ENCODE measurements around the gene KEAP1.

The KEAP1 gene

GRCh38 chr19:10523135-10523636, 20.0 kb upstream of the KEAP1 start:
- Histone ChIP-seq H2AFZ (ENCODE audit: low read depth, low read length, severe bottlenecking) (no peak overlapping the region), H3K27me3 (ENCODE audit: low read length) (no peaks in the 10 kb centered on the region), H3K9me3 (ENCODE audit: insufficient read depth, low read length) (no peaks in the 10 kb centered on the region), H3K27ac (ENCODE audit: low read depth, low read length) (no peak overlapping the region), H3K9me2 (replicated peaks; ENCODE audit: insufficient read depth, low read length) (no peaks in the 10 kb centered on the region), H3F3A (ENCODE audit: insufficient read depth) (no peaks in the 10 kb centered on the region), H3K4me3 (ENCODE audit: insufficient read depth, low read length, poor library complexity, severe bottlenecking) (no peak overlapping the region), H3K9ac (ENCODE audit: low read length) (no peak overlapping the region), H3K79me2 (ENCODE audit: insufficient read depth, low read length) (no peaks in the 10 kb centered on the region), H3K36me3 (ENCODE audit: low read length) (no peaks in the 10 kb centered on the region), H4K20me1 (ENCODE audit: low read depth, low read length) (no peaks in the 10 kb centered on the region), H3K4me2 (ENCODE audit: low read depth, low read length, poor library complexity, severe bottlenecking) (no peak overlapping the region)
- no peak for TF ChIP-seq CTCF (IDR thresholded peaks at IDR 0.05; ENCODE audit: insufficient read depth, low read length, poor library complexity, severe bottlenecking)
- no peak for TF ChIP-seq EZH2phosphoT487 (conservative IDR thresholded peaks at IDR 0.05; ENCODE audit: low read length)

GRCh38 chr19:10521461-10522171, 18.5 kb upstream of the KEAP1 start:
- Histone ChIP-seq H3K36me3 (ENCODE audit: low read length) (no peaks in the 10 kb centered on the region), H3K4me2 (ENCODE audit: low read depth, low read length, poor library complexity, severe bottlenecking) (no peak overlapping the region), H4K20me1 (ENCODE audit: low read depth, low read length) (no peaks in the 10 kb centered on the region), H3K27me3 (ENCODE audit: low read length) (no peaks in the 10 kb centered on the region), H3K4me3 (ENCODE audit: insufficient read depth, low read length, poor library complexity, severe bottlenecking) (no peak overlapping the region), H2AFZ (ENCODE audit: low read depth, low read length, severe bottlenecking) (no peak overlapping the region), H3K9me3 (ENCODE audit: insufficient read depth, low read length) (no peaks in the 10 kb centered on the region), H3K9me2 (replicated peaks; ENCODE audit: insufficient read depth, low read length) (no peaks in the 10 kb centered on the region), H3K27ac (ENCODE audit: low read depth, low read length) (no peak overlapping the region), H3K79me2 (ENCODE audit: insufficient read depth, low read length) (no peaks in the 10 kb centered on the region), H3K9ac (ENCODE audit: low read length) (no peak overlapping the region), H3F3A (ENCODE audit: insufficient read depth) (no peaks in the 10 kb centered on the region)
- TF ChIP-seq EZH2phosphoT487 (conservative IDR thresholded peaks at IDR 0.05; ENCODE audit: low read length) (no peak), CTCF (IDR thresholded peaks at IDR 0.05; ENCODE audit: insufficient read depth, low read length, poor library complexity, severe bottlenecking) (no peak)

- H3K36me3 ChIP-seq (ENCODE audit: low read length): no peaks in the 10 kb centered on the region
- H3K4me3 ChIP-seq (ENCODE audit: insufficient read depth, low read length, poor library complexity, severe bottlenecking): no peak overlapping the region
- no peaks in the 10 kb centered on the region for H3K9me3 ChIP-seq (ENCODE audit: insufficient read depth, low read length)
- no peaks in the 10 kb centered on the region for H3K9me2 ChIP-seq (replicated peaks; ENCODE audit: insufficient read depth, low read length)
- no peak for TF ChIP-seq CTCF (IDR thresholded peaks at IDR 0.05; ENCODE audit: insufficient read depth, low read length, poor library complexity, severe bottlenecking)
- TF ChIP-seq EZH2phosphoT487 (conservative IDR thresholded peaks at IDR 0.05; ENCODE audit: low read length): no peak
- H3K79me2 ChIP-seq (ENCODE audit: insufficient read depth, low read length): no peaks in the 10 kb centered on the region
- no peak overlapping the region for H3K27ac ChIP-seq (ENCODE audit: low read depth, low read length)
- no peak overlapping the region for H2AFZ ChIP-seq (ENCODE audit: low read depth, low read length, severe bottlenecking)
- no peak overlapping the region for H3K4me2 ChIP-seq (ENCODE audit: low read depth, low read length, poor library complexity, severe bottlenecking)
- H3F3A ChIP-seq (ENCODE audit: insufficient read depth): no peaks in the 10 kb centered on the region
- H4K20me1 ChIP-seq (ENCODE audit: low read depth, low read length): no peaks in the 10 kb centered on the region
- H3K9ac ChIP-seq (ENCODE audit: low read length): no peak overlapping the region
- no peaks in the 10 kb centered on the region for H3K27me3 ChIP-seq (ENCODE audit: low read length)
Observed at GRCh38 chr19:10520652-10521318, 17.6 kb upstream of the KEAP1 start.
